Measurements from ENCODE around the gene GNG10. TPM values are rescaled to one million over a fixed set of nuclear protein-coding genes. Genes with fewer than 3 reads are reported as not detected.
"Not testable (repeated sequence)": the region's sequence is repeated elsewhere in the genome, so short reads cannot be mapped to it uniquely, and the experiment has no call there.

Gene GNG10
- polyA plus RNA-seq (ENCODE audit: insufficient read length): 41.6 TPM

- DNase-seq: peak; percentile 61
Measured at GRCh38 chr9:111661150-111661801, at the start of gene GNG10. GNG10 (plus strand) TSS chr9:111661605; CDS start chr9:111661635, 30 bp downstream.

DNA sequence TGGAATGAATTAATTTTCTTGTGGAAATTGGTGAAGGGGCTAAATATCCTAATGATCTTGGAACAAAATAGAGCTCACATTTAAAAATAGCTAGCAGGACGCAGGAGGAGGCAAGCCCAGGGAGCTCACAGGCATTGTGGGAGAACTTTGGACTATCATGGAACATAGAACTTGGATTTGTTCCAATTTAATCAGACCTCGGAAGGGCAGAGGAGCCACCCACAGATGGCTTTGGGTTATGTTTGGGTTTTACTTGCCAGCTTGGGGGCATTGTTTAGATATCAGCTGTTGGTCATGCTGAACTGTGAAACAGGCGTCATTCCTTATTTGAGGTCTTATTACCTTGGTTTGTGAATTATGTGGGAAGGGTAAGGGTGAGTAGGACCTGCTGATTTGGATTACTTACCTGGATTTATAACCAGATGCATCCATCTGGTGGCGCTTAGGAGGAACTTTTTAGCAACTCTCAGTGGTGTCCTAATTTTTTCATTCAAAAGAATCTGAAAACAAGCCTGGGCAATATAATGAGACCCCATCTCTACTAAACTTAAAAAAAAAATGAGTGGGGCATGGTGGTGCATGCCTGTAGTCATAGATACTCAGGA, 47.9 kb upstream of the GNG10 start:
- DNase-seq: no peak

DNA sequence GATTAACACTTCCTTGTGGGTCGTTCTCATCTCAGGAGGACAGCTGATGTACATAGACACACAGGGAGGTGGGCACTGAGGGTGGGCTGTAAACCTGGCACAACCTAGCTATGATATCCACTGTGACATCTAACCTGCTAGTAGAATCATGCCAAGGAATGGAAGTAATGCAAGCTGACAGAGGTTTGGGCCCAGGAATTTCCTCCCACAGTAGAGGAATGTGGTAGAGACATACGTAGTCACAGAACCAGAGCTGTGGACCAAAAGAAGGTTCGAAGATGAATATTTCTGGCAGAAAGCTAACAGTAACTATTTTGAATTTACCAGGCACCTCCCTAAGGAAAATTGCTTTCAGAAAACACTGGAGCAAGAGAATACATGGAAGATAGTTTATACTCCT, 45.5 kb upstream of the GNG10 start:
- no peak for DNase-seq

DNA sequence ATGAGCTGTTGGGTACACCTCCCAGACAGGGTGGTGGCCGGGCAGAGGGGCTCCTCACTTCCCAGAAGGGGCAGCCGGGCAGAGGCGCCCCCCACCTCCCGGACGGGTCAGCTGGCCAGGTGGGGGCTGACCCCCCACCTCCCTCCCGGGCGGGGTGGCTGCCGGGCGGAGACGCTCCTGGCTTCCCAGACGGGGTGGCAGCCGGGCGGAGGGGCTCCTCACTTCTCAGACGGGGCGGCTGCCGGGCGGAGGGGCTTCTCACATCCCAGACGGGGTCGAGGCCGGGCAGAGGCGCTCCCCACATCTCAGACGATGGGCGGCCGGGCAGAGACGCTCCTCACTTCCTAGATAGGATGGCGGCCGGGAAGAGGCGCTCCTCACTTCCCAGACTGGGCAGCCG, 44.1 kb upstream of the GNG10 start:
- not testable (repeated sequence) for DNase-seq

DNA sequence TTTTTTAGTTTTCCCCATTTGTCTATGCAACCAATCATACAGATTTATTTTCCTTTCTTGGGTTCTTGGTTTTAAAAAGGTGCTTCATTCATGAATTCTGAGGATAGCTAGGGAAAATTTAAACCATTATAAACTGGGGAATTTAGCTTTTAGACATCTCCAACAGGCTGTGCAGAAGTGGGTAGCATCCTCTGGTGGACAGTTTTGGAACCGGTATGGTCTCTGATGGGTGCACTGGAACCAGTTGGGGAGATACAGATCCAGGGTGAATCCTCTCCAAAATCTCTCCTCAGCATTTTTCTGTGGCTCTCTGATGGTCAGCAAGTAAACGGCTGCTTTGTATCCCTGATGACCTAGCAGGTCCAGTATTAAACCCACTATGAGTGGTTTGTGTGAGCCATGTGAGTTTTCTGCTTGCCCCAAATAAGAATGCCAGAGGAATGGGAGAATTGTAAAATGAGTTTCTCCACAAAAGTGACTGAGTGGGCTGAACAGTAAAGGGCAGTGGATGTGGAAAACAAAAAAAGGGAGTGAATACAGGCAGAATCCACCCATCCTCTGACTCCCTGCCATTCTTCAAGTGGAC, 39.4 kb upstream of the GNG10 start:
- DNase-seq: no peak

DNA sequence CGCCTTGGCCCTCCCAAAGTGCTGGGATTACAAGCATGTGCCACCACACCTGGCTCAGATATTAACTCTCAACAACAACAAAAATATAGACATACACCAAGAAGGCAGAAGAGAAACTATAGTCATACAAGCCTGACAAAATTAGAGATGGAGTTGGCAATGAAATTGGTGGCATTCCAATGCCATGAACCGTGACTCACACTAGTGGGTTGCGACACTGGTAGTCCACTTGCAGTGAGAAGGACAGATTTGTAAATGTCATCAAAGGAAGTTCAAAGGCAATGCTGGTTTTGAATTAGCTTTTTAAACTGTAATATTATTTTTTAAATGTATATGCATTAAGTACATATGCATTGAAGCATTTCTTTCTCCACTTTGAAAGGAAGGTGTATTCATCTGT, 38.8 kb upstream of the GNG10 start:
- DNase-seq: no peak

GRCh38 chr9:111627260-111627963, 34.0 kb upstream of the GNG10 start:
- no peak for DNase-seq

DNA sequence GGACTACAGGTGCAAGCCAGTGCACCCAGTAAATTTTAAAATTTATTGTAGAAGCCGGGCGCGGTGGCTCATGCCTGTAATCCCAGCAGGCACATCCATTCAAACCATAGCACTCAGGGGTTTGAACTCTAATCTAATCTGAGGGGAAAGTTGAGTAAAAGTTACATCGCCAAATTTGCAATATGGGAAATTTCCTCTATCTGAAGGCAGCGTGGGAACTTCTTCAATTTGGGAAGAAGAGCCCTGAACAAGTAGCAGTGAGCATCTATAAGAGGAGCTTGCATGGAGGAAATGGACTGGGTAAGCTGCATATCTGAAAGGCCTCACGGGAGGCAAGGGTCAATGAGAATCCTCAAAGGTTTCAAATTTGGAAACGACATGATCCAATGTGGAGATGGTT, 33.0 kb upstream of the GNG10 start:
- DNase-seq: no peak

- no peak for DNase-seq
Measured at GRCh38 chr9:111630182-111630963, 31.0 kb upstream of the GNG10 start.

DNA sequence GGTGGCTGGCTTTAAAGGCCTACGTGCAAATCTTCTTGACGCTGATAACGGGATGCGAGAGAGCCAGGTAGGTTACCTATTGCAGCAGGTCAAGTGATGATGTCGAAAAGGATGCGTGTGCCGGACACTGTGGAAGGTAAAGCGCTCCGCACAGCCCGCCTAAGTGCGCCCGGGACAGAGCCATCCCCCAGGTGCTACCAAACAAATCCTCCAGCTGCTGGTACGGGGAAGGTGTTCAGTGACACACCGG, 30.5 kb upstream of the GNG10 start:
- DNase-seq: no peak

GRCh38 chr9:111631214-111631971, 30.0 kb upstream of the GNG10 start, which contains the start of gene DNAJC25:
DNAJC25 (plus strand) TSS chr9:111631334; CDS start chr9:111631408, 74 bp downstream.
- DNase-seq: peak; percentile 98

- no peak for DNase-seq
Measured at GRCh38 chr9:111632060-111632459, 29.3 kb upstream of the GNG10 start.

DNA sequence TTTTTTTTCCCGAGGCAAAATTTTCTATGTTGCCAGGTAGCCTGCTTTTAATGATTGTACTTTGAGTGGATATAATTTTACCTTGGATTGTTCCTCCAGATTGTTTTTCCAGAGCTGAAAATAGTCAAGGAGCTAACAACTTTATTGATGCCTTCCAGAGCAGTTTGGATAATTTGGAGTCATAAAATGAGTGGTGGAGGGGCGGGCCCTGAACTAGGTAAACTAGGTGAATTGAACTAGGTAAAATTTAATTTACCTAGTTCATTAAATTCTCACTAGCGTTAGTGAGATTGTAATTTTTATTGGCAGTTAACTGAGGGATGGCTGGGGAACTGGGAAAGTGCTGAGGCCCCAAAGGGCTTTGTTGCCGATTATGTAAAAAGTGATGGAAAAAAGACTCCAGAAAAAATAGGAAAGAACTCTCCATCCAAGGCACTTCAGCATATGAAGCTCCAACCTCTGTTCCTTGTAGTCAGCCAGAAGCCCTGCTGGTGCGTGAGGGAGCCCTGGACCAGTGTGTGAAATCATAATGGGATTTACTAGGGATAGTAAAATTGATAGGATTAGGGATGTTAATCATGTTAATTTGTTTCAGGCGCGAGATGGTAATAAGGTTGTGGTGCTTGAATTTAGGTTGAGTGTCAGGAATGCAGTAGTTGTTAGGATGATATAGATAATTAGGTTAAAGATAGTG, 28.6 kb upstream of the GNG10 start:
- DNase-seq: no peak

DNA sequence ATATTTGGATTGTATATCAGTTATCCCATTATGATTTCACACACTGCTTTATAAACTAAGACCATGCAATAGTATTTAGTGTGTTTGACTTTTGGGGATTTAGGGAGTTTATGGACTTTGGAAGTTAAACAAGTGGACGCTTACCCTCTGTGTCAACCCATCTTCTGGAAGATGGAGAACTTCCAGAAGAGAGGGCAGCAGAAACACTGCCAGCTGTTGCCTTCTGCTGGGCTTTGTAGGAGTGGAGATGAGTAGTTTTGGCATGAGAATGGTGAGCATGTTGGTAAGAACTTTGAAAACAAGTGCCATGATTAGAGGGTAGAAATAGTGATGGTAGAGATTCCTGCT, 28.0 kb upstream of the GNG10 start:
- DNase-seq: no peak

- DNase-seq: no peak
Measured at GRCh38 chr9:111634860-111635259, 26.5 kb upstream of the GNG10 start.

GRCh38 chr9:111637421-111637950, 23.9 kb upstream of the GNG10 start:
- no peak for DNase-seq

DNA sequence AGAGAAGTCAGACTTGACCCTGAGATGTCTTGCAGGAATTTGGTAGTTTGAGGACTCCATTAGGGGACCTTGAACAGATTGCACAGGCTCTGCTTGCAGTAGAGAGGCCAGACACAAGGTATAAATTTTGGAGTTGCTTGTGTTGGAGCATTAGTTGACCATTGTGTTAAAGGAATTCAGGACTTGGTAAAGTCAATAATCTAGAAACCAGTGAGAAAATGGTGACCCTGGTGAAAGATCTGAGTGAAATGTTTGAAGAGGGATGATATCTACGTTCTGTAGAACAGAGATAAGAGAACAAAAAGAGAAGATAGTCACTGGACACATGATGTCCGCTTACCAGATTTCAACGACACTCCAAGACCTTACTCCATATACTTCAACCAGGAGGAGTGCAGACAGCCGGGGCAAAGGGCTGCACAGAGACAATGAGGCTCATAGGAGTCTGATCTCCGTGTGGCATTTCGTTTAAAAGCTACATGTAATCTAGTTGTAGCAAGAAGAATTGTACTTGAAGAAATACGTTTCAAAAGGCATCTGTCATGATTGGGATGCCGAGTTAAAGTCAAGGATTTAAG, 17.1 kb upstream of the GNG10 start:
- DNase-seq: no peak

DNA sequence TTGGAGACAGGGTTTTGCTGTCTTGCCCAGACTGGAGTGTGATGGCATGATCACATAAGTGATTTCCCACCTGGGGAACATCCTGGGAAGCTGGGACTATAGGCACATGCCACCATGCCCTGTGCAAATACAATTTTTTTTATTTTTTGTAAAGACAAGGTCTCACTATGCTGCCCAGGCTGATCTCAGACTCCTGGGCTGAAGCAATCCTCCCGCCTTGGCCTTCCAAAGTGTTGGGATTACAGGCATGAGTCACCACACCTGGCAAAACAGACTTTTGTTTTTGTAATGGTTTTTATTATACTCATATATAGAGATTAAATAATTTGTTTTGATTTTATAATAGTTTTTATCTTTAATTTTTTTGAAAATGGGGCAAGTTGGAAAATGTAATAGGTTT, 15.6 kb upstream of the GNG10 start:
- no peak for DNase-seq

DNA sequence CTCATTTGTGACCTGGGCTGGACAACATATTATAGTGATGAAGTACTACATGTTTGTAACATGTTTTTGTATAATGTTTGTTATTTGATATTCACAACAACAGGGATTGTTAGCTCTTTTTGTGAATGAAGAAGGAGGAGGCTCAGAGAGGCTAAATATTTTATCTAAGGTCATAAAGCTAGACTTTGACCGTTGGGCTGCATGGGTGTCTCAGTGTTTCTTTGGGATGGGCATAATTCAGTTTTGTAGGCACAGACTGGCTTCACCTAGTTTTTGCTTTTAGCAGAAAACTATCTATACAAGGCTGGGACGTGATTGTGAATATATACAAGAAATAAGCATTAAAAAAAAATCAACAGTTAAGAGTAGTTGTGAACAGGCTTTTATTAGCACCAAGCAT, 15.0 kb upstream of the GNG10 start:
- DNase-seq: no peak

- no peak for DNase-seq
Measured at GRCh38 chr9:111648066-111648465, 13.3 kb upstream of the GNG10 start.

DNA sequence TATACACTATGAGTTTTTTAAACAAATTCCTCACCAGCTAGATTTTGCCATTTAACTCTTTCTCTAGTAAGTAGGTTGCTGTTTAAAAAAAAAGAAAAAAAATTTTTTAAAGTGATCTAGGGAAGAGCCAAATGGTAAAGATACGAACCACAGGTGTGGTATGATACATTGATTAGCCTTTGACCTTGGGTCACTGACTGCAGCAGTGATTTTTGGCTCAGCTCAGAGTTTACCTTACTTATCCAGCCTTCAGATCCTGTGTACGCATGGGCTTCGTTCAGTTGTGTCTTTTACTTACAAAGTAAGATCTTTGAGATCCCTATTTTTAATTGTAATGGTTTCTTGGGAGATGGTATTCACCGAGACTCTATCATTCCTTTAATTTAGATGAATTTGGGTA, 12.4 kb upstream of the GNG10 start:
- DNase-seq: no peak
